ENCODE data around the gene TANC1.

TANC1 gene

GRCh38 chr2:159243529-159243928, 275.1 kb downstream of the TANC1 start:
- H3K4me2 ChIP-seq (ENCODE audit: insufficient read depth, low read length) = no peak overlapping the region
- peaks cover 5% of the 10 kb centered on the region for H3K4me1 ChIP-seq (ENCODE audit: insufficient read depth, low read length)
- H3K36me3 ChIP-seq (ENCODE audit: insufficient read depth, low read length) = peaks cover 67% of the 10 kb centered on the region
- peaks cover 6% of the 10 kb centered on the region for H3K79me2 ChIP-seq (ENCODE audit: insufficient read depth, low read length)
- TF ChIP-seq EZH2 (IDR thresholded peaks at IDR 0.05; ENCODE audit: borderline replicate concordance, low read depth, low read length, severe bottlenecking) (no peak), CTCF (IDR thresholded peaks at IDR 0.05; ENCODE audit: borderline replicate concordance, extremely low read depth, low read length, poor library complexity, severe bottlenecking) (no peak)
- no peak for ATAC-seq (ENCODE audit: insufficient read depth, low read depth)
- H3K9ac ChIP-seq (ENCODE audit: low read depth, low read length) = no peak overlapping the region
- H3K4me3 ChIP-seq (ENCODE audit: low read depth in 1 of 2, low read length in 2 of 2) = no peak overlapping the region
- DNase-seq = no peak
- no peaks in the 10 kb centered on the region for H3K27me3 ChIP-seq (ENCODE audit: insufficient read depth, low read length, poor library complexity)
- H4K20me1 ChIP-seq (ENCODE audit: insufficient read depth, low read length) = no peaks in the 10 kb centered on the region
- peaks cover 3% of the 10 kb centered on the region for H3K9me3 ChIP-seq (ENCODE audit: insufficient read depth, low read length, severe bottlenecking)
- no peak overlapping the region for H3K27ac ChIP-seq (ENCODE audit: low read length)
- no peak overlapping the region for H2AFZ ChIP-seq (ENCODE audit: low read depth, low read length)

- no peak overlapping the region for H3K9ac ChIP-seq (ENCODE audit: low read depth, low read length)
- ATAC-seq (ENCODE audit: insufficient read depth, low read depth) = no peak
- H2AFZ ChIP-seq (ENCODE audit: low read depth, low read length) = no peak overlapping the region
- TF ChIP-seq CTCF (IDR thresholded peaks at IDR 0.05; ENCODE audit: borderline replicate concordance, extremely low read depth, low read length, poor library complexity, severe bottlenecking) (no peak), EZH2 (IDR thresholded peaks at IDR 0.05; ENCODE audit: borderline replicate concordance, low read depth, low read length, severe bottlenecking) (no peak)
- H3K27me3 ChIP-seq (ENCODE audit: insufficient read depth, low read length, poor library complexity) = no peaks in the 10 kb centered on the region
- no peak for DNase-seq
- peaks cover 3% of the 10 kb centered on the region for H3K9me3 ChIP-seq (ENCODE audit: insufficient read depth, low read length, severe bottlenecking)
- H3K4me2 ChIP-seq (ENCODE audit: insufficient read depth, low read length) = no peak overlapping the region
- H3K79me2 ChIP-seq (ENCODE audit: insufficient read depth, low read length) = peaks cover 6% of the 10 kb centered on the region
- no peak overlapping the region for H3K27ac ChIP-seq (ENCODE audit: low read length)
- H4K20me1 ChIP-seq (ENCODE audit: insufficient read depth, low read length) = no peaks in the 10 kb centered on the region
- H3K4me1 ChIP-seq (ENCODE audit: insufficient read depth, low read length) = peaks cover 34% of the 10 kb centered on the region
- H3K36me3 ChIP-seq (ENCODE audit: insufficient read depth, low read length) = peaks cover 39% of the 10 kb centered on the region
- H3K4me3 ChIP-seq (ENCODE audit: low read depth in 1 of 2, low read length in 2 of 2) = no peak overlapping the region
Measured at GRCh38 chr2:159246325-159246988, 278.0 kb downstream of the TANC1 start.

GRCh38 chr2:159249990-159250715, 281.7 kb downstream of the TANC1 start:
- Histone ChIP-seq H3K9me3 (ENCODE audit: insufficient read depth, low read length, severe bottlenecking) (peaks cover 3% of the 10 kb centered on the region), H3K9ac (ENCODE audit: low read depth, low read length) (peak overlapping the region; percentile 55), H2AFZ (ENCODE audit: low read depth, low read length) (peak overlapping the region; percentile 35), H4K20me1 (ENCODE audit: insufficient read depth, low read length) (no peaks in the 10 kb centered on the region), H3K27ac (ENCODE audit: low read length) (peak overlapping the region; percentile 99), H3K27me3 (ENCODE audit: insufficient read depth, low read length, poor library complexity) (no peaks in the 10 kb centered on the region), H3K4me3 (ENCODE audit: low read depth in 1 of 2, low read length in 2 of 2) (peak overlapping the region in 1 of 2 experiments; percentile 42; a peak in 2 of 4 replicates), H3K36me3 (ENCODE audit: insufficient read depth, low read length) (peaks cover 42% of the 10 kb centered on the region), H3K4me2 (ENCODE audit: insufficient read depth, low read length) (peak overlapping the region; percentile 57), H3K79me2 (ENCODE audit: insufficient read depth, low read length) (no peaks in the 10 kb centered on the region; the same call in 1 of the 2 replicates), H3K4me1 (ENCODE audit: insufficient read depth, low read length) (peaks cover 38% of the 10 kb centered on the region)
- DNase-seq (peak; percentile 73), ATAC-seq (ENCODE audit: insufficient read depth, low read depth) (peak; percentile 94)
- TF ChIP-seq EZH2 (IDR thresholded peaks at IDR 0.05; ENCODE audit: borderline replicate concordance, low read depth, low read length, severe bottlenecking) = no peak
- TF ChIP-seq CTCF (IDR thresholded peaks at IDR 0.05; ENCODE audit: borderline replicate concordance, extremely low read depth, low read length, poor library complexity, severe bottlenecking) = peak; percentile 9

Data from DND-41 (cell line).